Right lobe of liver (tissue), 4 donors: Measurements from ENCODE around the gene HPCAL4.

Experiments
- POLR2A ChIP-seq: fragments of 450-650 bp; IDR thresholded peaks from one replicate; pipeline ENCODE4 v1.6.1; 2017; ENCODE audit warnings: antibody characterized with exemption, mild to moderate bottlenecking
- TF ChIP-seq, protein P1 (sequence below), 4 donors: fragments of 200-600 bp in 3 of 4; fragments of 450-650 bp in 1 of 4; IDR thresholded peaks; one replicate each; pipeline versions ENCODE4 v1.5.1 to v1.8.0; 2016 to 2022; ENCODE audit warnings: antibody characterized with exemption in 4 of 4, mild to moderate bottlenecking in 2 of 4
- donor health status: DM: no; HTN: no; CAD: no.
- donor health status: DM: no; HTN: no; CAD: no.
- donor health status: DM: no; HTN: yes; CAD: no.

DNA sequence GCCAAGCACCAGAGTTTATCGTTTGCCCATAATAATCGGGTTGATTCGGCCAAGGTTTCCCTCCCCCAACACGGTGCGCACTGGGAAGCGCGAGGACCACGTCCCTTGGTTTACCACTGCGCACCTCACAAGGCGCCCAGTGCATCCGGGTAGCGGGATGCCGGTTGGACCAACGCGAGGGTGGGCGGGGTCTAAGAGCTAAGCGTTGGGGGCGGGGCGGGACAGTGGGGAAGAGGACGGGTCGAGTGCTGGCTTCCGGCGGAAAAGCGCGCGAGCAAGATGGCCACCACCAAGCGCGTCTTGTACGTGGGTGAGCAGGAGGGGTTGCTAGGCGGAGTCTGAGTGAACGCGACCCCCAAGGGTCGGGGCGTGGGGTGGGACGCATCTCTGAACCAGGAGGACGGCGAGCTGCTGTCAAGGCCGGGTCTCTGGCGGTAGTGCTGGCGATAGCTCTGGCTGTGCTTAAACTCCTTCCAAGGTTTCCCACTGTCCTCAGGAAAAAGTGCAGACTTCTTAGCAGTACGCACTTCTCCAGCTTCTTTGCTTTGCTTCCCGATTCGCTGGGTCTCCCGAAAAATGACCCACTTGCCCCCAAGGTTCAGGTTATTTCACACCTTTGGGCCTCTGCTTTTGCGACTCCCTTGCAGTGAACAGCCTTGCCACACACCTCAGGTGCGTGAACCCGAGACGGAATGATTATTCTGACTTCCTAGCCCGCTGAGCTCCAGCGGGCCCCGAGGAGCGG is 47.6 kb upstream of the HPCAL4 start, which contains the start of gene PPIE:
- no peak for TF ChIP-seq POLR2A
- TF ChIP-seq, protein P1, sequence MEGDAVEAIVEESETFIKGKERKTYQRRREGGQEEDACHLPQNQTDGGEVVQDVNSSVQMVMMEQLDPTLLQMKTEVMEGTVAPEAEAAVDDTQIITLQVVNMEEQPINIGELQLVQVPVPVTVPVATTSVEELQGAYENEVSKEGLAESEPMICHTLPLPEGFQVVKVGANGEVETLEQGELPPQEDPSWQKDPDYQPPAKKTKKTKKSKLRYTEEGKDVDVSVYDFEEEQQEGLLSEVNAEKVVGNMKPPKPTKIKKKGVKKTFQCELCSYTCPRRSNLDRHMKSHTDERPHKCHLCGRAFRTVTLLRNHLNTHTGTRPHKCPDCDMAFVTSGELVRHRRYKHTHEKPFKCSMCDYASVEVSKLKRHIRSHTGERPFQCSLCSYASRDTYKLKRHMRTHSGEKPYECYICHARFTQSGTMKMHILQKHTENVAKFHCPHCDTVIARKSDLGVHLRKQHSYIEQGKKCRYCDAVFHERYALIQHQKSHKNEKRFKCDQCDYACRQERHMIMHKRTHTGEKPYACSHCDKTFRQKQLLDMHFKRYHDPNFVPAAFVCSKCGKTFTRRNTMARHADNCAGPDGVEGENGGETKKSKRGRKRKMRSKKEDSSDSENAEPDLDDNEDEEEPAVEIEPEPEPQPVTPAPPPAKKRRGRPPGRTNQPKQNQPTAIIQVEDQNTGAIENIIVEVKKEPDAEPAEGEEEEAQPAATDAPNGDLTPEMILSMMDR (IDR thresholded peaks at IDR 0.05): no peak
